NB4 (cell line): Measurements from ENCODE around the gene ASPHD1.

Experiments
- CTCF ChIP-seq: IDR thresholded peaks from one replicate; pipeline ENCODE4 v1.5.1; 2012; ENCODE audit warnings: low read depth, low read length
- MAX ChIP-seq: IDR thresholded peaks from 2 replicates; pipeline ENCODE4 v1.6.1; 2011; ENCODE audit warnings: low read depth, low read length
- MYC ChIP-seq: IDR thresholded peaks from 2 replicates; pipeline ENCODE4 v1.6.1; 2011; ENCODE audit warnings: low read depth, low read length

GRCh38 chr16:29871822-29872546, 28.3 kb upstream of the ASPHD1 start:
- TF ChIP-seq CTCF: no peak
- TF ChIP-seq MAX: no peak
- TF ChIP-seq MYC: no peak
